MM.1S (cell line): ENCODE results near the gene RNF222.

Experiments
- EZH2phosphoT487 ChIP-seq: fragments of 300-600 bp; sonication (generic); IDR thresholded peaks from 2 replicates; pipeline ENCODE4 v1.6.1; 2018; ENCODE audit warnings: antibody characterized with exemption, low read length
- TF ChIP-seq, protein P1 (sequence below): fragments of 300-600 bp; sonication (generic); IDR thresholded peaks from 2 replicates; pipeline ENCODE4 v1.5.1; 2016; ENCODE audit warnings: antibody characterized with exemption, low read length, mixed read lengths

- TF ChIP-seq, protein P1, sequence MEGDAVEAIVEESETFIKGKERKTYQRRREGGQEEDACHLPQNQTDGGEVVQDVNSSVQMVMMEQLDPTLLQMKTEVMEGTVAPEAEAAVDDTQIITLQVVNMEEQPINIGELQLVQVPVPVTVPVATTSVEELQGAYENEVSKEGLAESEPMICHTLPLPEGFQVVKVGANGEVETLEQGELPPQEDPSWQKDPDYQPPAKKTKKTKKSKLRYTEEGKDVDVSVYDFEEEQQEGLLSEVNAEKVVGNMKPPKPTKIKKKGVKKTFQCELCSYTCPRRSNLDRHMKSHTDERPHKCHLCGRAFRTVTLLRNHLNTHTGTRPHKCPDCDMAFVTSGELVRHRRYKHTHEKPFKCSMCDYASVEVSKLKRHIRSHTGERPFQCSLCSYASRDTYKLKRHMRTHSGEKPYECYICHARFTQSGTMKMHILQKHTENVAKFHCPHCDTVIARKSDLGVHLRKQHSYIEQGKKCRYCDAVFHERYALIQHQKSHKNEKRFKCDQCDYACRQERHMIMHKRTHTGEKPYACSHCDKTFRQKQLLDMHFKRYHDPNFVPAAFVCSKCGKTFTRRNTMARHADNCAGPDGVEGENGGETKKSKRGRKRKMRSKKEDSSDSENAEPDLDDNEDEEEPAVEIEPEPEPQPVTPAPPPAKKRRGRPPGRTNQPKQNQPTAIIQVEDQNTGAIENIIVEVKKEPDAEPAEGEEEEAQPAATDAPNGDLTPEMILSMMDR: no peak
- no peak for TF ChIP-seq EZH2phosphoT487
Measured at GRCh38 chr17:8382052-8382879, 15.4 kb downstream of the RNF222 start.
